SU-DHL-6 (cell line): ENCODE results near the gene SUN3.

Source experiments
- H2AFZ ChIP-seq: fragments of 200-600 bp; sonication (generic); 2 replicates; pipeline ENCODE4 v1.6.1; 2014; ENCODE audit warnings: low read depth, mild to moderate bottlenecking, moderate library complexity, mixed read lengths, antibody characterized with exemption, low read length; ENCODE audit not compliant: severe bottlenecking
- H3F3A ChIP-seq: fragments of 200-600 bp; shearing (Covaris generic); 2 replicates; pipeline ENCODE4 v1.6.0; 2016; ENCODE audit warnings: antibody characterized with exemption, mild to moderate bottlenecking; ENCODE audit not compliant: insufficient read depth
- H3K27ac ChIP-seq: fragments of 200-600 bp; sonication (generic); 2 replicates; pipeline ENCODE4 v1.5.1; 2016; ENCODE audit warnings: low read depth, mild to moderate bottlenecking, low read length, moderate library complexity, mixed read lengths
- H3K27me3 ChIP-seq: fragments of 200-600 bp; sonication (generic), shearing (Covaris generic); 2 replicates; pipeline ENCODE4 v1.6.0; 2014; ENCODE audit warnings: mild to moderate bottlenecking, low read length
- H3K36me3 ChIP-seq: fragments of 200-600 bp; sonication (generic); 2 replicates; pipeline ENCODE4 v1.6.1; 2014; ENCODE audit warnings: mild to moderate bottlenecking, low read length, mixed read lengths
- H3K4me2 ChIP-seq: fragments of 300-600, 200-600 bp; shearing (Covaris generic), sonication (generic); 2 replicates; pipeline ENCODE4 v1.6.0; 2014; ENCODE audit warnings: low read length, low read depth, mild to moderate bottlenecking; ENCODE audit not compliant: poor library complexity, severe bottlenecking
- H3K4me3 ChIP-seq: fragments of 200-600 bp; sonication (generic); 2 replicates; pipeline ENCODE4 v1.5.1; 2014; ENCODE audit warnings: antibody characterized with exemption, low read length, mild to moderate bottlenecking, mixed read lengths; ENCODE audit not compliant: insufficient read depth, poor library complexity, severe bottlenecking
- H3K79me2 ChIP-seq: fragments of 200-600 bp; sonication (generic); 2 replicates; pipeline ENCODE4 v1.6.1; 2014; ENCODE audit warnings: mild to moderate bottlenecking, low read length, moderate library complexity; ENCODE audit not compliant: insufficient read depth
- H3K9ac ChIP-seq: fragments of 200-600 bp; sonication (generic); 2 replicates; pipeline ENCODE4 v1.7.0; 2014; ENCODE audit warnings: mild to moderate bottlenecking, low read length
- H3K9me2 ChIP-seq: fragments of 200-600 bp; sonication (generic); replicated peaks from 2 replicates; pipeline ENCODE4 v1.6.1; 2014; ENCODE audit warnings: low read length; ENCODE audit not compliant: insufficient read depth
- H3K9me3 ChIP-seq: fragments of 200-600 bp; sonication (generic); 2 replicates; pipeline ENCODE4 v1.6.1; 2014; ENCODE audit warnings: low read length, mixed read lengths; ENCODE audit not compliant: insufficient read depth
- H4K20me1 ChIP-seq: fragments of 200-600 bp; sonication (generic); 2 replicates; pipeline ENCODE4 v1.6.1; 2014; ENCODE audit warnings: low read depth, mild to moderate bottlenecking, antibody characterized with exemption, low read length, moderate library complexity, mixed read lengths
- CTCF ChIP-seq: fragments of 200-600 bp; sonication (generic); IDR thresholded peaks from one replicate; pipeline ENCODE4 v1.5.1; 2017; ENCODE audit warnings: antibody characterized with exemption, mild to moderate bottlenecking, low read length, moderate library complexity; ENCODE audit not compliant: insufficient read depth, poor library complexity, severe bottlenecking
- EZH2phosphoT487 ChIP-seq: fragments of 200-600 bp; sonication (generic), shearing (Covaris generic); conservative IDR thresholded peaks from 2 replicates; pipeline ENCODE4 v1.6.1; 2018; ENCODE audit warnings: mild to moderate bottlenecking, antibody characterized with exemption, low read length, moderate library complexity, mixed read lengths

SUN3 gene

GRCh38 chr7:48040944-48041652 is 12.2 kb upstream of the SUN3 start:
- Histone ChIP-seq H3F3A (no peaks in the 10 kb centered on the region), H3K9ac (no peak overlapping the region), H3K36me3 (no peaks in the 10 kb centered on the region), H3K79me2 (no peaks in the 10 kb centered on the region), H2AFZ (no peak overlapping the region), H3K27me3 (no peaks in the 10 kb centered on the region), H4K20me1 (no peaks in the 10 kb centered on the region), H3K9me3 (no peaks in the 10 kb centered on the region), H3K9me2 (no peaks in the 10 kb centered on the region), H3K4me2 (no peak overlapping the region), H3K4me3 (no peak overlapping the region), H3K27ac (no peak overlapping the region)
- no peak for TF ChIP-seq EZH2phosphoT487
- TF ChIP-seq CTCF: no peak

GRCh38 chr7:48038815-48039506 is 10.1 kb upstream of the SUN3 start:
- H2AFZ ChIP-seq: no peak overlapping the region
- H3K4me3 ChIP-seq: no peak overlapping the region
- H3K27me3 ChIP-seq: no peaks in the 10 kb centered on the region
- H3K4me2 ChIP-seq: no peak overlapping the region
- no peaks in the 10 kb centered on the region for H3K79me2 ChIP-seq
- no peaks in the 10 kb centered on the region for H3K36me3 ChIP-seq
- TF ChIP-seq EZH2phosphoT487: no peak
- TF ChIP-seq CTCF: no peak
- H3K27ac ChIP-seq: no peak overlapping the region
- no peaks in the 10 kb centered on the region for H3K9me3 ChIP-seq
- no peaks in the 10 kb centered on the region for H3K9me2 ChIP-seq
- H3F3A ChIP-seq: no peaks in the 10 kb centered on the region
- no peaks in the 10 kb centered on the region for H4K20me1 ChIP-seq
- no peak overlapping the region for H3K9ac ChIP-seq

- Histone ChIP-seq H3K36me3 (no peaks in the 10 kb centered on the region), H3K9me3 (no peaks in the 10 kb centered on the region), H3K4me3 (no peak overlapping the region), H3K9me2 (no peaks in the 10 kb centered on the region), H2AFZ (no peak overlapping the region), H3K79me2 (no peaks in the 10 kb centered on the region), H4K20me1 (no peaks in the 10 kb centered on the region), H3K4me2 (no peak overlapping the region), H3K27ac (no peak overlapping the region), H3K27me3 (no peaks in the 10 kb centered on the region), H3F3A (no peaks in the 10 kb centered on the region), H3K9ac (no peak overlapping the region)
- TF ChIP-seq CTCF (no peak), EZH2phosphoT487 (no peak)
Measured at GRCh38 chr7:48035967-48036478, 7.1 kb upstream of the SUN3 start.
